Small intestine (tissue), 7 donors: ENCODE data around the gene TUBA8. TPM values are rescaled to one million over a fixed set of nuclear protein-coding genes. Genes with fewer than 3 reads are reported as not detected.
"Not testable (repeated sequence)": the region's sequence is repeated elsewhere in the genome, so short reads cannot be mapped to it uniquely, and the experiment has no call there.

Experiments
- DNase-seq, 2 donors: peaks; one replicate each; pipeline versions ENCODE4 v3.0.0 to v3.0.0-alpha.2; 2013
- FAIRE-seq: peaks from 2 replicates; lab custom pipeline; 2012; peaks lifted over from hg19 to GRCh38; lab: Jason Lieb, UNC
- H3K27ac ChIP-seq, 3 donors: one replicate each; pipeline ENCODE4 v1.5.1; 2013; ENCODE audit warnings: low read length in 2 of 3, mild to moderate bottlenecking in 2 of 3, control low read depth in 1 of 3, inconsistent platforms in 1 of 3, low read depth in 1 of 3, moderate library complexity in 1 of 3
- H3K27me3 ChIP-seq, 3 donors: one replicate each; pipeline ENCODE4 v1.6.1; 2013; ENCODE audit warnings: low read length in 3 of 3, inconsistent platforms in 1 of 3; ENCODE audit not compliant: control insufficient read depth in 3 of 3, insufficient read depth in 3 of 3
- H3K36me3 ChIP-seq, 3 donors: one replicate each; pipeline ENCODE4 v1.6.1; 2013; ENCODE audit warnings: low read length in 3 of 3, inconsistent platforms in 1 of 3, low read depth in 1 of 3, mild to moderate bottlenecking in 1 of 3, moderate library complexity in 1 of 3; ENCODE audit not compliant: control insufficient read depth in 3 of 3, insufficient read depth in 2 of 3
- H3K4me1 ChIP-seq, 3 donors: one replicate each; pipeline ENCODE4 v1.6.1; 2013; ENCODE audit warnings: low read length in 2 of 3, inconsistent platforms in 1 of 3, low read depth in 1 of 3, mild to moderate bottlenecking in 1 of 3, moderate library complexity in 1 of 3; ENCODE audit not compliant: control insufficient read depth in 3 of 3, insufficient read depth in 2 of 3
- H3K4me3 ChIP-seq, 3 donors: one replicate each; pipeline ENCODE4 v1.5.1; 2013; ENCODE audit warnings: low read length in 3 of 3, control low read depth in 1 of 3, inconsistent platforms in 1 of 3, low read depth in 1 of 3, mild to moderate bottlenecking in 1 of 3, moderate library complexity in 1 of 3
- H3K9me3 ChIP-seq, 2 donors: one replicate each; pipeline ENCODE4 v1.6.1; 2013; ENCODE audit warnings: low read depth in 1 of 2, low read length in 1 of 2; ENCODE audit not compliant: control insufficient read depth in 2 of 2, insufficient read depth in 1 of 2
- WGBS, 3 donors: extraction: QIAGEN DNeasy Blood & Tissue Kit; methylation state at CpG; one replicate each; pipeline ENCODE4 v1.1.7; 2013; 5-methylcytosine and 5-hydroxymethylcytosine counted together
- polyA plus RNA-seq, 4 donors: library from polyadenylated mRNA; stranded (reverse) in 3 of 4; unstranded in 1 of 4; fragments of 200-250 nt in 3 of 4; fragments of 120-200 nt in 1 of 4; gene quantifications; one replicate each; pipeline versions ENCODE4 v1.2.1 to v1.2.3, GENCODE V29; 2013
- donor health status: healthy with polysubstance abuse.
- donor health status: control.
- donor health status: control.
- donor health status: Bipolar disorder and iron deficiency.
- donor health status: healthy.

The TUBA8 gene
- polyA plus RNA-seq, 4 donors = 1.6 to 5.8 (median 4.5) TPM

DNA sequence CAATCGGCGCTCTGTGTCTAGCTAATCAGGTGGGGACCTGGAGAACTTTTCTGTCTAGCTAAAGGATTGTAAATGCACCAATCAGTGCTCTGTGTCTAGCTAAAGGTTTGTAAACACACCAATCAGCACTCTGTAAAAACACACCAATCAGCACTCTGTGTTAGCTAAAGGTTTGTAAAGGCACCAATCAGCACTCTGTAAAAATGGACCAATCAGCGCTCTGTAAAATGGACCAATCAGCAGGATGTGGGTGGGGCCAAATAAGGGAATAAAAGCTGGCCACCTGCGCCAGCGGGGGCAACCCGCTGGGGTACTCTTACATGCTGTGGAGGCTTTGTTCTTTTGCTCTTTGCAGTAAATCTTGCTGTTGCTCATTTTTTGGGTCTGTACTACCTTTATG lies 30.4 kb downstream of the TUBA8 start:
- not testable (repeated sequence) for H3K4me1 ChIP-seq, H3K36me3 ChIP-seq, H3K9me3 ChIP-seq, H3K27ac ChIP-seq, FAIRE-seq, H3K27me3 ChIP-seq, H3K4me3 ChIP-seq, DNase-seq
- 93 to 98% (median 96%) methylated on average over 6 of the region's 6 CpGs for WGBS, 3 donors

GRCh38 chr22:18144105-18144504 lies 33.5 kb downstream of the TUBA8 start:
- H3K36me3 ChIP-seq = no peaks in the 10 kb centered on the region
- DNase-seq (no peak), FAIRE-seq (no peak)
- H3K27ac ChIP-seq = no peak overlapping the region
- H3K4me3 ChIP-seq = no peak overlapping the region
- peaks cover 0 to 2% of the 10 kb centered on the region in 2 donors for H3K9me3 ChIP-seq
- peaks cover 0 to 15% (median 0%) of the 10 kb centered on the region in 3 donors for H3K4me1 ChIP-seq
- no peaks in the 10 kb centered on the region for H3K27me3 ChIP-seq

DNA sequence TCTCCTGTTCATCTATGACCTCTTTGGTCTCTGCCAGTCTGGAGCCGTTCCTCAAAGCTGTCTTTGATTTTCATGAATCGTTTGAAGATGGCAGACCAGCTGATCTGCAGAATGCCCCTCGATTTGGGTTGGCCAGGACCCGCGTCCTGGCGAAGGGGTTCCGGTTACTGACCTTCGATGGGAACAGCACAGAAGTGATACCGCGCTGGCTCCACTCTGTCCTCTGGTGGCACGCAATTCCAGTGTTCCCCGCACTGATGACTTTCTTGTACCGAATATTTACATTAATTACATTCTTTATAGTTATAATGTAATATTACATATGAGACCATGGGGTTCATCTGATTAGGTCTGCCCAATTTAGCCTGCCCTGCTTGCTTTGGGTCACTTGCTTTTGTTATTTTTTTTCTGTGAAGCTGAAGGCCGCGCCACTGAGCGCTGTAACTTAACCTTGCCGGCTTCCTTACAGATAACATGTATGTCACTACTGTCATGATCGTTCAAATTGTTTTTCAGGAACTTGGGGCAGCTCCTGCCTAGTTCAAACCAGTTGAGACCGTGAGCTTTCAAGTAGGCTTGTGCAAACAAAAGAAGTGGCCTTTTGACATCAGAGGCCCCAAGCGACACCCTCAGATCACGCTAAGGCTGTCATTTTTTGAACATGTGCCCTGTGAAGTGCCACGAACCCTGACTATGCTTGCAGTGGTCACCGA lies 35.2 kb downstream of the TUBA8 start:
- Histone ChIP-seq H3K4me1 (peaks cover 0 to 20% (median 2%) of the 10 kb centered on the region in 3 donors), H3K4me3 (no peak overlapping the region), H3K36me3 (no peaks in the 10 kb centered on the region), H3K27ac (no peak overlapping the region), H3K9me3 (peaks cover 0 to 2% of the 10 kb centered on the region in 2 donors), H3K27me3 (no peaks in the 10 kb centered on the region)
- peak in 1 of 2 donors; percentile 21 for DNase-seq
- FAIRE-seq = no peak
- 85 to 93% (median 86%) methylated on average over 23 of the region's 23 CpGs for WGBS, 3 donors

GRCh38 chr22:18146389-18146753 lies 35.8 kb downstream of the TUBA8 start:
- Histone ChIP-seq H3K9me3 (no peaks in the 10 kb centered on the region), H3K36me3 (no peaks in the 10 kb centered on the region), H3K4me1 (peaks cover 0 to 20% (median 2%) of the 10 kb centered on the region in 3 donors), H3K27me3 (no peaks in the 10 kb centered on the region), H3K4me3 (no peak overlapping the region), H3K27ac (no peak overlapping the region)
- WGBS, 3 donors = 75 to 96% (median 93%) methylated on average over 3 of the region's 3 CpGs
- FAIRE-seq (no peak), DNase-seq (no peak)

DNA sequence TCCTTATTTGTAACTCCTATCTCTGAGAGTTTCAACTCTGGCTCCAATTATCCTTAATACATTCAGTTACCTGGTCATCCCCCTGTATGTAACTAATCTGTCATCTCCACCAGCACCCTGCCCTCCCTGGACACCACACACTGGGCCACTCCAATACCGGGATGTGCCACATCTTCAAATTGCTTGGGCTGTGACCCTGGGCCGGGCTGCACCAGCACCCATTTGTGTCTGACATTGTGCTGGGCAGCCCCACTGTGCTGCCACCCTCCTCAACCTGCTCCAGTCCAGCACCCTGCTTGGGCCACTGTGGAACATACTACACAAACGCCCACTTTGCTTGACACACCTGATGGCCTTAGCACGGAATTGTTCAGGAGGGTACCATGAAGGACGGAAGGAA lies 37.2 kb downstream of the TUBA8 start:
- 90 to 98% (median 98%) methylated on average over 5 of the region's 5 CpGs for WGBS, 3 donors
- no peak for DNase-seq
- peaks cover 0 to 20% (median 2%) of the 10 kb centered on the region in 3 donors for H3K4me1 ChIP-seq
- no peaks in the 10 kb centered on the region for H3K9me3 ChIP-seq
- FAIRE-seq = no peak
- no peak overlapping the region for H3K27ac ChIP-seq
- no peaks in the 10 kb centered on the region for H3K27me3 ChIP-seq
- no peaks in the 10 kb centered on the region for H3K36me3 ChIP-seq
- no peak overlapping the region for H3K4me3 ChIP-seq

DNA sequence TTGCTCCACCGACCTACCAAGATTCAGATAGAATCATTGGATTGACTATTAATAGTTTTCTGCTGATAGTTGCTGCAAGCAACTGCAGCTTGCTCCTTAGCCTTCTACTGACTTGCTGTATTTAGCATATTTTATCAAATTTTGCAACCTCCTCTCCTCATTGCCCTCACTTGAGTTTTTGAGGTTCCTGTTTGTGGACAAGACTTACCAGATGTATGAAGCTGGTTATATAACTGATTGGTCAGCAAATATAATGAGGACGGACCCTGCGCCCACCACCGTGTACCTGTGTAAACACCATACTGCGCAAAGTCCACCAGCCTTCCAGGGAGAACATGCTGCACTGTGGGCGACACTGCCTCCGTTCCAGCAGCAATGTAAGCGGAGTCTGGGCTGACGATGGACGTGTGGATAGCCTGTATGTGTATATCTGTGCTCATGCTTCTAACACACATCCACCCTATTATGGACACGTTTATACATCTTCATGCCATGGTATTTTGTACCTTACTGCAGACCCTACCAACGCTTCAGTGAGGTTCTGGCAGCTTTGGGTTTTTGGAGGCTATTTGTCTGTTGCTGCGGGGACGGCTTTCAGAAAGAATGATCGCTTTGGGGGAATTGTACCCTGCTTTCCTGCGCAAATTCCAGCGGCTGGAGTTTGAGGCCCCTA lies 37.8 kb downstream of the TUBA8 start:
- Histone ChIP-seq H3K36me3 (no peaks in the 10 kb centered on the region), H3K27ac (no peak overlapping the region), H3K4me1 (peaks cover 0 to 20% (median 2%) of the 10 kb centered on the region in 3 donors), H3K4me3 (no peak overlapping the region), H3K9me3 (no peaks in the 10 kb centered on the region), H3K27me3 (no peaks in the 10 kb centered on the region)
- WGBS, 3 donors = 74 to 86% (median 83%) methylated on average over 17 of the region's 17 CpGs
- no peak for FAIRE-seq
- peak in 1 of 2 donors; percentile 61 for DNase-seq

- H3K4me1 ChIP-seq = peaks cover 0 to 21% (median 2%) of the 10 kb centered on the region in 3 donors
- WGBS, 3 donors = 69 to 90% (median 71%) methylated on average over 8 of the region's 8 CpGs
- H3K9me3 ChIP-seq = no peaks in the 10 kb centered on the region
- H3K4me3 ChIP-seq = no peak overlapping the region
- DNase-seq (no peak), FAIRE-seq (no peak)
- no peaks in the 10 kb centered on the region for H3K27me3 ChIP-seq
- H3K27ac ChIP-seq = peak overlapping the region in 1 of 3 donors; percentile 72
- H3K36me3 ChIP-seq = peaks cover 0 to 2% (median 0%) of the 10 kb centered on the region in 3 donors
Measured at GRCh38 chr22:18152519-18152918, 41.9 kb downstream of the TUBA8 start.

GRCh38 chr22:18154821-18155390 lies 44.3 kb downstream of the TUBA8 start:
- DNase-seq (no peak), FAIRE-seq (no peak)
- 94 to 97% (median 97%) methylated on average over 8 of the region's 8 CpGs for WGBS, 3 donors
- Histone ChIP-seq H3K36me3 (peaks cover 0 to 6% (median 4%) of the 10 kb centered on the region in 3 donors), H3K4me1 (peaks cover 0 to 3% (median 2%) of the 10 kb centered on the region in 3 donors), H3K27ac (no peak overlapping the region), H3K27me3 (no peaks in the 10 kb centered on the region), H3K4me3 (no peak overlapping the region), H3K9me3 (no peaks in the 10 kb centered on the region)
